HG03135 (cell line): Measurements from ENCODE around the gene NR1H2.
A peak's percentile ranks its signal among the peaks of the same experiment; 100 is the strongest.
"Not testable (repeated sequence)": the region's sequence is repeated elsewhere in the genome, so short reads cannot be mapped to it uniquely, and the experiment has no call there.

ENCODE experiments used
- ATAC-seq: cut with Tn5 transposase; IDR thresholded peaks from one replicate; pipeline ENCODE4 v1.9.1; 2021; ENCODE audit warnings: mild to moderate bottlenecking, moderate library complexity; ENCODE audit not compliant: unreplicated experiment

Gene NR1H2

DNA sequence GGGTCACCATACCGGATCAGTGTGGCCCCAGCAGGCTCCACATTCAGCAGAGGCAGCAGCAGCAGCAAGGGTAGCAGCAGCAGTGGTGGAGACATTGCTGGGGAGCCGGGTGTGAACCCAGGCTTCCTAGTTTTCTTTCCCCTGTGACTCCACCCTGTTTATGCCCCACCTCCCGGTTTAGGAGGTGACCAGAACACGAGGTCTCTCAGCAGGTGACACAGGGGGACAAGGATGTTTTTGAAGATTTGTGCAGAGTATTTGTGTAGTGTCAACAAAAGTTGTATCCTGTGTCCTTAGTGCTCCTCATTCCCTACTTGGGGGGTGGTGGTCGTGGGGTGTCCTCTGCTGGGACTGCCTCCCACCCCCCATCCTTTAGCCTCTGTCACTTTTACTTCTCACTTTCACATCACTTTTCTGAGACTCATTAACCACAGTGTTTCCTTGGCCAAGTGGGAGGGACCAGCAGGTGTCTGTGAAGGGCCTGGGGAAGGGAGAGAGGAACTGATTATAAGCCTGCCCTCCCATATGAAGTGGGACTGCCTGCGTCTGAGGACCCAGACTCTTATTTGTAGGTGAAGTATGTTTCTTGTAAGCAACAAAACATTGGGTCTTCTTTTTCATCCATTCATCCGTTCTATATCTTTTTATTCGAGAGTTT lies 31.5 kb upstream of the NR1H2 start:
- ATAC-seq = peak; percentile 52

DNA sequence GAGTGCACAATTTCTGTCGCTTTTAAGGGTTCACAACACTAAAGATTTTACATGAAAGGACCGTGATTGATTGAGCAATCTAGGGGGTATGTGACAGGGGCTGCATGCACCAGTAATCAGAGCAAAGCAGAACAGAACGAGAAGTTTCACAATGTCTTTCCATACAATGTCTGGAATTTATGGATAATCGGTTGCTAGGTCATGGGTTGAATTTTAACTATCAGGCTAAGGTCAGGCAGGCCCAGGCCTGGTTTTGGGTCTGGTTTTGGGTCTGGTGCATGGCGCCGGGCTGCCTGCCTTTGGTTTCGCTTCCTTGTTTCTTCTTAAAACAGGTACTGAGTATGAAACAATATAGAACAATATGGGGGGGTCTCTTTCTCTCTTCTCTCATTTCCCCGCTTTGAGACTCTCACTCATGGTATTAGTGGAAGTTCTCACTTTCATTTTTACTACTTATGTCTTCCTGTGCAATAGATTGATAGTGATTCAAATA lies 29.1 kb upstream of the NR1H2 start:
- ATAC-seq = peak; percentile 52

- no peak for ATAC-seq
Measured at GRCh38 chr19:50349277-50350057, 26.8 kb upstream of the NR1H2 start.

GRCh38 chr19:50352242-50352641 lies 24.0 kb upstream of the NR1H2 start:
- ATAC-seq = no peak

DNA sequence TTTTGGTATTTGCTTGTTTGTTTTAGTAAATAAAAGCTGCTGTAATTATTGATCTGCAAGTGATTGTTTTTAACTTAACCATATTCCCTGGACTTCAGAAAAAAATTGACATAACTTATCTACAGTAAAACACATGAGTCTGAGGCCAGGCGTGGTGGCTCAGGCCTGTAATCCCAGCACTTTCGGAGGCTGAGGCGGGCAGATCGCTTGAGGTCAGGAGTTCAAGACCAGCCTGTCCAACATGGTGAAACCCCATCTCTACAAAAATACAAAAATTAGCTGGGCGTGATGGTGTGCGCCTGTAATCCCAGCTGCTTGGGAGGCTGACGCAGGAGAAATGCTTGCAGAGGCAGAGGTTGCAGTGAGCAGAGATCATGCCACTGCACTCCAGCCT lies 22.8 kb upstream of the NR1H2 start:
- not testable (repeated sequence) for ATAC-seq

DNA sequence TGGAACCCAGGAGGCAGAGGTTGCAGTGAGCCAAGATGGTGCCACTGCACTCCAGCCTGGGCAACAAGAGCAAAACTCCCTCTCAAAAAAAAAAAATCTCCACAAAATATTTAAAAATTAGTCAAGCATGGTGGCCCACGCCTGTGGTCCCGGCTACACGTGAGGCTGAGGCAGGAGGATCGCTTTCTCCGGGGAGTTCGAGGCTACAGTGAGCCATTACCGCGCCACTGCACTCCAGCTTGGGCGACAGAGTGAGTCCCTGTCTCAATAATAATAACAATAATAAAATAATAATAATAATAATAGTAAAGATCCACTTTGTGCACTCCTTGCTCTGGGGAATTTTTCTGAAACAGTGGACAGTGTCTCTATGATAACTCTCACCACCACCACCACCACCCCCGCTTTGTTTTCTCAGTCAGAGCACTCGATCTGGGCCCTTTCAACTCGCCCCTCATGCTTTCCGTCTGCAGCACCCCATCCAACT lies 19.5 kb upstream of the NR1H2 start:
- no peak for ATAC-seq

- ATAC-seq = peak; percentile 48
Measured at GRCh38 chr19:50357178-50358100, 18.8 kb upstream of the NR1H2 start.

DNA sequence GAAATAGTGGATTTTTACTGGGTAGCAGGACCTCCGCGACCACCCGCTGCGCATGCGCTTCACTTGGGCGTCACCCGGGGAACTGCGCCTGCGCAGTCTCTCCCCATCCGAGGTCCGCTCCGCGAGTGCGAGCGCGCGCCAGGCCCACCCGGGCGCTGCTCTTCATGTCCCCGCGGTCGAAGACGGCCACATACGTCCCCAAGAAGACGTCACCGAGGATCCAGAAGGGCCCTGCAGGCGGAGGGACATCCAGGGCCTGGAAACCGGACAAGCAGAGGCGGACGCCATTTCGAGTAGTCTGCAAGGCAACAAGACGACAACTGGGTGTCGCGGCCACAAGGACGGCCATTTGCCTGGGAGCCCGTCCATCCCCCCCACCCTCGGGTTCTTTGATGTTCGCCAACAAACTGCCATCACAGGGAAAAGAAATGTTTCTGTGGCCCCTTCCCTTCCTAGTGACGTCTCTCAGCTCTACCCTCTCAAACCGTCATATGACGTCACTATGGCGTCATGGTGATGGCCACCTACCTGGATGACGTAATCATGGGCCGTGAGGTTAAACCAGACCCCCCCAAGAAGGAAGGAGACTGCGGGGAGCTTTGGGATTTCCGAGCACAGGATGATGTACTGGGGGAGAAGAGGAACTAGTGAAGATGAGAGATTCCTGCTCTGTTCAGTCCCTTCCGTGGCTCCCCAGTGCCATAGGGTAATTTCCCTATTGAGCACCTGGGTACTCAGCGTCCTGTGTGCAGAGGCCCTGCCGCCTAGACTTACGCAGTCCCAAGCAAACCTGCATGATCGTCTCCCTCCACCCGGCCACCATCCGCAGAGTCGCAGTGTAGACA lies 17.6 kb upstream of the NR1H2 start:
- no peak for ATAC-seq

GRCh38 chr19:50359328-50359818 lies 16.9 kb upstream of the NR1H2 start:
- no peak for ATAC-seq

DNA sequence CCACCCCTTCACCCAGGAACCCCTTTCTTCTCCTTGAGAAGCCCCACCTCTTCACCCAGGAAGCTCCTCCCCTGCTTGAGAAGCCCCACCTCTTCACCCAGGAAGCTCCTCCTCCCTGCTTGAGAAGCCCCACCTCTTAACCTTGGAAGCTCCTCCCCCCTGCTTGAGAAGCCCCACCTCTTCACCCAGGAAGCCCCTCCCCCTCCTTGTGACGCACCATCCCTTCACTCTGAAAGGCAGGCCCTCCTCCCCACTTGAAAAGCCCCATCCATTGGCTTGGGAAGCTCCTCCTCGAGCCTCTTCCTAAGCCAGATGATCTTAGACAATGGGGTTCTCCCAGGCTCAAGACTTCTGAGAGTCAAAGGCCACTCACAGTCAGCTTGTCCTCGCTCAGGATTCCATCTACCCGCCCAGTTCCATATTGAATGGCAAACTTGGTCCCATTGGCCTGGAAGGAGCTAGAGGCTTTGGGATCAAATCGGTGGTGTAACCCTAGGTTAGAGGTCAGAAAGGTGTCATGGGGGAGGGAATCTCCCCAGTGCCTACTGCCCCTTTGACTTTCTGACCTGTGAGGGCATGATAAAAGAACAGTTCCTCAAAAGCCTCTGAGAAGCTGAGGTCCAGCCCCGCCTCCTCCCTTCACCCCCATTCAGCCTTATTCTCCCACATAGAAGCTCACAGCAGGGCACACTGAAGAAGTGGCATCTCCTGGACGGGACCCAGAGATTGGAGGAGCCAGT lies 14.8 kb upstream of the NR1H2 start:
- ATAC-seq = no peak

DNA sequence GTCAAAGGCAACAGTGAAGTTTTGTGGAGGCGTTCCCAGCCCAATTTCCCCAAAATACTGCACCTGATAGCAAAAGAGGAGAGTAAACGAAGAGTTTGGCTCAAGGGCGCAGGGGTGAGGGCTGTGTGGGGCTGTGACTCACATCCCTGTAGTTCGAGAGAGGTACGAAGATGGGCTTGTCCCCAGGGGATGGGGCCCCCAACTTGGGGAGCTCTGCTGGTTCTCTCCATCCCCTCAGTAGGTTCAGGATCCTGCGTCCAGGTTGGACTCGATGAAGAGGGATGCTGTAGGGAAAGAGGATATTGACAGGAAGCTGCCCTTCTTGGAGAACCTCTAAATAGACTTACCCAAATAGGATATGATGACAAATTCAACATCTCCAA lies 14.2 kb upstream of the NR1H2 start:
- no peak for ATAC-seq

- no peak for ATAC-seq
Measured at GRCh38 chr19:50362656-50363424, 13.4 kb upstream of the NR1H2 start.

GRCh38 chr19:50365434-50366306 lies 10.6 kb upstream of the NR1H2 start, which contains the start of gene NAPSA:
TSS of gene NAPSA (minus strand) at chr19:50365639. CDS start at chr19:50365621, 18 bp downstream.
- ATAC-seq = no peak

DNA sequence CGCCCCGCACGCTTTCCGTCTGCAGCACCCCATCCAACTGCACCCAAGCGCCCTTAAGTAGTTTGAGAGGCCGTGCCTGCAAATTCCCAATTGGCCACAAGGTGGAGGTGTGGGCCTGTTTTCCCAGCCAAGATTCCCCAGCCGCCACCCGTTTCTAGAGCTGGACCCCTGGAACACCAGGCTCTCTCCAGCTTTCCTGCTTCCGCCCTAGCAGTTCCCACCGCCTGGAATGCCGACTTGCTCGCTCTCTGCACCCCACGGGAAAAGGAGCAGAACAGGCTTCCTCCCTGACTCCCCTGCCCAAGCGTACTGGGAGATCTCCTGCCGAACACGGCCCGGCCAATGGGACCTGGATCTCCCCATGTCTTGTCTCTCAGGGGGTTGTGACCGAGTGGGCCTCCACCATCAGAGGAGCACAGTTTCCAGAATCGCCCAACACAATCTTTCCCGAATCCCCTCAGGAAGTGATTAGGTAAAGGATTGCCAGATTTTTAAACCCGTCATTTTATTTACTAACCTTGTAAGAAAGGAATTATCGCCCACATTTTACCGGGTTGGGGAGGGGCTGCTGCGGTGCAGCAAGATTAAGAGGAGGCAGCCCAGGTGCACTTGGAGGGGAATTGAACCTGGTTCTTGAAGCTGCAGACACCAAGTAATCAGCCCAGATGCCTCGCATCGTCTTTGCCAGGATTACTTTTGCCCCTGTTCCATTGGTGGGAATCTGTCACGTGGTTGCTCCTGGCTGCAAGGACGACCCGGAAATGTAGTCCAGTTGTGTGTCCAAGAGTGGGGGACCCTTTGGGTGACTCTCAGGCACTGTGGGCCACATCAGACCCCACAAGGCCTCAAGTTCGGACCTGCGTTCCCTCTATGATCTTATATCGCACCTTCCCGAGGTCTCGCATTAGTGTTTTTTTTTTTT lies 7.3 kb upstream of the NR1H2 start:
- ATAC-seq = no peak

DNA sequence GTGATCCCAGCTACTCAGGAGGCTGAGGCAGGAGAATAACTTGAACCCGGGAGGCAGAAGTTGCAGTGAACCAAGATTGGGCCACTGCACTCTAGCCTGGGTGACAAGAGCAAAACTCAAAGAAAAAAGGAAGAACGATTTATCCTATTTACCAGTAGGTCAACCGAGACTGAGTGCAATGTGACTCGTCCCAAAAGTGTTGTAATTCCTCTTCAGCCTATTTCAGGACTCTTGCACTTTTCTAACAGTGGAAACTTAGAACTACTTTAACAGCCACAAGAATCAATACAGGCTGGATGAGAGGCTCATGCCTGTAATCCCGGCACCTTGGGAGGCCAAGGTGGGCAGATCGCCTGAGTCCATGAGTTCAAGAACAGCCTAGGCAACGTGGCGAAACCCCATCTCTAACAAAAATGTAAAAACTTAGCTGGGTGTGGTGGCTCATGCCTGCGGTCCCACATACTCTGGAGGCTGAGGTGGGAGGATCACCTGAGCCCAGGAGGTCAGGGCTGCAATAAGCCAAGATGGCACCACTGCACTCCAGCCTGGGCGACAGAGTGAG lies 4.3 kb upstream of the NR1H2 start:
- ATAC-seq = no peak

- no peak for ATAC-seq
Measured at GRCh38 chr19:50377051-50377461, 799 bp downstream of the NR1H2 start.
